Right renal cortex interstitium (tissue), 3 donors: ENCODE results near the gene GRID1. TPM values are rescaled to one million over a fixed set of nuclear protein-coding genes. Genes with fewer than 3 reads are reported as not detected.

Experiments
- DNase-seq, 3 donors: peaks; one replicate each; pipeline ENCODE4 v3.0.0-alpha.2; 2013; ENCODE audit warnings: low read depth in 3 of 3, low spot score in 2 of 3
- polyA plus RNA-seq, 3 donors: library from polyadenylated mRNA; unstranded; fragments of 120-200 nt; gene quantifications; one replicate each; pipeline ENCODE4 v1.2.1, GENCODE V29; 2013; ENCODE audit not compliant: insufficient read length in 3 of 3

GRID1 gene
- polyA plus RNA-seq, 3 donors = 1.6 to 1.8 (median 1.7) TPM

- DNase-seq = no peak
These were observed 746.8 kb downstream of the GRID1 start for GRCh38 chr10:85619832-85620231.

GRCh38 chr10:85618841-85619240, 747.8 kb downstream of the GRID1 start:
- DNase-seq = no peak

DNA sequence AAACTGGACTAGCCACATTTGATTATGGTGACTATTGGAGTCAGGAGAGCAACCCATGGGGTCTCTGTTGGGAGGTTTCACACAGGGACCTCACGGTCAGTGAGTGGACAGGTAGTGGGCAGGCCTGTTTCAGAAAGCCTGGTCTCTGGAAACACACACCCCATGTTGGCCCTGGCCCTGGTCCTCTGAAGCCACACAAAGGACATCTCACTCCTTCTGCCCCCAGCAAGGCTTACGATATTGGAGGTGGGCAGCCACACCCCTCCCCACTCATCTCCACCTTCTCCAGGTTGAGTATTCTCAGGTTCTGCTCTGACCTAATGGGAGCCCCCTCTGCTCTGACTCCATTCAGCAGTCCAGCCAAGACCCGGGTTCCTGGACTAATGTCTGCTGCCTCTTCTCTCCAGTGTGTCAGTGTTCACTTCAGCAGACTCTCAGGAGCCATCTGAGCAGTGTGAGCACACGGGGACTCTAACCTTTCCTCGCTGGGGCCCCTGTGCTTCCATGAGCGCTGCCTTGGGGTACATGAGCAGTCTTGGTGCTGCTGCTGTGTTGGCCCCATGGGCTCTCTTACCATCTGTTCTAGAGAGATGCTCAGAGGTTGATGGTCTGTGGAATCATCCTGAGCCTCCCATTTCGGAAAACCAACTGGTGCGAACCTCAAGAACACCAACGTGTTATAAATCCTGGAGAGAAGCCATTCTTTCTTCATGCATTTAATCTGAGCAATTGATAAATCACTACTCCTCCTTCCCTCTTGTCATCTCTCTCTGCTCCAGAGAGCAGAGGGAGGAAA, 748.6 kb downstream of the GRID1 start:
- no peak for DNase-seq

DNA sequence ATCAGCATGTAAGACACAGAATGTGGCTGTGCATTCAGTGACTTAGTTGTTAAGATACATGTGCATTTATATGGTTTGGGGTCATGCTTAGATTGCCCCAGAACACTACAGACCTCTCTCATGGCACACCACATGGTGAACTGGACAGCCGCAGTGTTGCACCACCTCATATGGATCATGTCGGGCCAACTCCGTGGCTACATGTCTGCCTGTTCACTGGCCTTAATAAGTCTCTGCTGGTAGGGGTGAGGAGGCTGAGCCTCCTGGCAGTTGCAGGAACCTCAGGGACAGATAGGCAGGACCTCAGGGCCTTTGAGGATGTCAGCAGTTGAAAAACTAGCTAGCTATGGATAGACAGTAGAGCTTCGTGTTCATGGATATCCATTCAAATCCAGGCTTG, 751.0 kb downstream of the GRID1 start:
- DNase-seq = no peak

DNA sequence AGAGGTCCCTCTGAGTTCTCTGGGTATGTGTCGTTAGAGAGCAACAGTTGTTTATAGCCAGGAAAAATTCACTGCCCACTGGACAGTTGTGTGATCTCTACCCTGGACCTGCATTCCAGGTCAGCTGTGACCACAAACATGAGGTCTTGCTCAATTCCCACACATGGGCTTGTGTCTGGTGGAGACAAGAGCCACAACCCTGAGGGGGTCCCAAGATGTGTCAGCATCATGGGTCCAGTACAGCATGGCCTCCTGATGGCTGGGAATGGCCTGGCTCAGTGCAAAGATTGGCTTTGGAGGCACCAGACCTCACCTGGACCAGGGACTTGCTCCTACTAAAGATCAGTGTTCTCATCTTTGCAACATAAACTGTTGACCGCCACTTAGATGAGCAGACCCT, 751.6 kb downstream of the GRID1 start:
- no peak for DNase-seq

DNA sequence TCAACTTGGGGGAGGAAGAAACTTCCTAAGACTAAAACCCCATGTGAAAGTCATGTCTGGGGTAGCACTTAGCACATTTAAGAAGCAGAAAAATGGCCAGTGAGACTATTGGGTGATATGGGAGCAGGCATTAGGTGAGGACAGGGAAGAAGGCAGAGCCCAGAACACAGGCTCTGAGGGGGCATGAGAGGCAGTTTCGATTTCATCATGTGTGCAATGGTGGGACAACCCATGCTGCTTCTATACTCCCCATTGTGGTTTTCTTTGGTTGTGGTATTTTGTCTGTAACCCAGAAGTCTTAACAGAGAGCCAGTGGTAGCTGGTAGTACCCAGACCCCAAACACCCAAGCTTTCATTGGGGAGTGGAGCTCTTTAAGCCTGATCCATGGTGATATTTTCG, 752.0 kb downstream of the GRID1 start:
- DNase-seq = no peak

DNA sequence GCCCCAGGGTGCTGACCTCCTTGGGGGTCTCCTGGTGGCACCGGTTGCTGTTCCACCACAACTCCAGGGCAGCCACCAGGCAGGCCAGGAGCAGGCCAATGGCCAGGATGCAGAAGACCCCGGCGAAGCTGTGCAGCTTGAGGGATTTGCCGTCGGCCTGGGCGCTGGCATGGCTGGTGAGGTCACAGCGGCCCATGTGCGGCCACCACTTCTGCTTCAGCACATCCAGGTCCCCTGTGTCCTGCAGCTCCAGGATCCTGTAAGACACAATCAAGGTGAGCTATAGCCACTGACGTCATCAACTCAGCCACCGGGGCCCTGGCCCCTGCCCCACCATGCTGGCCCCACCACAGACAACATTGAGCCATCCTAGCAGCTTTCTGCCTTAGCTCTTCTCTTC, 753.2 kb downstream of the GRID1 start:
- DNase-seq = no peak

GRCh38 chr10:85612833-85613232, 753.8 kb downstream of the GRID1 start:
- DNase-seq = no peak

DNA sequence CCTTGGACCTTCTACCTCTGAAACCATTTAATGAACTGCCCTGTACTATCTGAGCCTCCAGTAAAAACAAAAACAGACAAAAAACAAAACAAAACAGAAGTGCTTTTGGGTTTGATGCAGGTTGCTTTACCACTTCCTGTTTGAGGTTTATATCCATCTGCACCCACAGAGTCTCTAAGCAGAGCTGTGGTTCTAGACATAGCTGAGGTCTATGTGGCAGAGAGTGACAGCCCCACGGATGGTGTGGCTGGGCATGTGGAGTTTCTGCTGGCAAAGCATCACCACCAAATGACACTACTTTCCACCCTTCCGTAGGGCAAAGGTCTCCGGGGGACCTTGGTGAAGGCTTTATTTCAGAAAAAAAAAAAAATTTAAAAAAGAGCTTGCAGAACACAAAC, 754.2 kb downstream of the GRID1 start:
- no peak for DNase-seq

DNA sequence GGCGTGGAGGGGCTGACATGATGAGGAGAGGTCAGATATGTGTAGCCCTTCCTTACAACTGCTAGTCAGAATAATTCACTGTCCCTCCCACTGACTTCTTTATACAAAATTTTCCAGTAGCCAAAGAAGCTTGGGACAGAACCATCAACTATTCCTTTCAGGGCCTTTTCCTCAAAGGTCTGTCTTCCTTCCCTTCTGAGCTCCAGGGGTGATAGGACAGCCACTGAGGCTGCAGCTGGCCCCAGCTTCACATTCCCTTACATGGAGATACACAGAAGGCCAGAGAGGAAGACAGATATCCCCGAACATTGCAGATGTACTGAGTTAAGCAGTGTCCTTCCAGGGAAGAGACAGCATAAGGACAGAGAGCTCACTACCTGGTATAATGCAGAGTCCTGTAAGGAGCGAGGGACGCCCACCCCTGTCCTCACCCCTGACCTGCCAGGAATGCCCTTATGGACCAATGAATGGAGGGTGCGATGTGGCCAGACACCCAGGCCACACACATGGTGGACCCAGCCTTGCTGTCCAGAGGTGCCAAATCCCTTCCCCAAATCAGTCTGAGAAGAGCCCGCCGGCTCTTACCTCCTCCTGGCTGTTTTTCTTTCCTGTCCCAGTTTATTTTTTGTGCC, 754.7 kb downstream of the GRID1 start:
- DNase-seq = no peak

GRCh38 chr10:85611093-85611740, 755.4 kb downstream of the GRID1 start:
- no peak for DNase-seq

GRCh38 chr10:85610381-85611092, 756.1 kb downstream of the GRID1 start:
- DNase-seq = no peak

DNA sequence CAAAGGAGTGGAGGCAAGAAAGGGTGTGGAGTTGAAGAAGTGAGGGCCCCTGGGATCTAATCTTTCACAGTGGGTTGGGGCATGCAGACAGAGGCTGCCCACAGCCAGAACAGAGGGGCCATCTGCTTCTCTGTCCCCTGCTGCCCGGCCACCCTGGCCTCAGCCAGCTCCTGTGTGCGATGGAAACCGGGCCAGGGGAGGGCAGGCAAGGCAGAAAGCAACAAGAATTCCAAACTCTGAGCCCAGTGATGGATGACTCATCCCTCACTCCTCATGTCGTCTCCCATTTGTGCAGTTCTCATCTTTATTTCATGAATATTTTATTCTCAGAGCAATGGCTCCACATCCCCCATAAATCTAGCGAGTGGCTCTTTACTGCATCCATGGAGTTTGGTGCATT, 757.1 kb downstream of the GRID1 start:
- no peak for DNase-seq

DNA sequence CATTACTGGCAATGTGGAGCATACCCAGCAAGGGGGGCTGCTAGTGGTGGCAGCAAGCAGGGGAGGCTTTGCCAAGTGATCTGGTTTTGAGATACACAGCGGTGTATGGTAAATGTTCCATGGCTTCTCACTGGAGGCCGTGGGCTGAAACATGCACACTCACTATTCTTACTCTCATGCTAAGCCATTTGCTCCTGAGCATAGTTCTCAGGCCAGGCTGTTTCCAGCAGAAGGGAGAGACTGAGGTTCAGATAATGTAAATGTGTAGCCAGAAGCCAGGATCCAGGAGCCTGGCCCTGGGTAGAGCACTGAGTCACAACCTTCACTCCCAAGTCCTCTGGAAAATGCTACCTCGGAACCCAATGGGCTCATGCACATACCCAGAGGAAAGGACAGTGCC, 757.9 kb downstream of the GRID1 start:
- DNase-seq = no peak

DNA sequence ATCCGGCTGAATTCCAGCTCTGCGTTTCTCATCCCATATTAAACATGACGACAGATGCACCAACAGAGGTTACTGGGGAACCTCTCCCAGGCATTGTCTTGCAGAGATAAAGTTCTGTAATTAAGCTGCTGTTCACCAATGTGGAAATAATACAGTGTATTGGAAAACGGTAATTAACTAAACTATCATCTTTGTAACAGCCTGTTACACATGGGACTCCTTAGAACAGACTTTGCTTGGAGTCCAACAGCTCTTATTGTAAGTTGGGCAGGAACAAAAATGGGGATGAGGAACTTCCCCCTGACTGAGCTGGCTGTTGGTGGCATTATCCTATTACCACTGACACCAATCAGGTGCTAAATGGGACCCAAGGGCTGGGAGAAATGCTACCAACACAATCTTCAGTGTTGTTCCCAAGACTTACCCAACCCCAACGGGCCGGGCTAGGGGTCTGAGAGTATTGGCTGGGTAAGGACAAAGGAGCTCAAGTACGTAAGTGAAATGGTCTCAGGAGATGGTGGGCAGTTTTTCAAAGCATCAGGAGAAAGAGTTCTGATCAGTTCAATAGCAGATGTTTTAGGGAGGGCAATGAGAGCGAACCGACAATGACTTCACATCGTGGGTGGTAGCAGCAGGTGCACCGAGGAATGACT, 759.4 kb downstream of the GRID1 start:
- no peak for DNase-seq

GRCh38 chr10:85606401-85606800, 760.2 kb downstream of the GRID1 start:
- no peak for DNase-seq

DNA sequence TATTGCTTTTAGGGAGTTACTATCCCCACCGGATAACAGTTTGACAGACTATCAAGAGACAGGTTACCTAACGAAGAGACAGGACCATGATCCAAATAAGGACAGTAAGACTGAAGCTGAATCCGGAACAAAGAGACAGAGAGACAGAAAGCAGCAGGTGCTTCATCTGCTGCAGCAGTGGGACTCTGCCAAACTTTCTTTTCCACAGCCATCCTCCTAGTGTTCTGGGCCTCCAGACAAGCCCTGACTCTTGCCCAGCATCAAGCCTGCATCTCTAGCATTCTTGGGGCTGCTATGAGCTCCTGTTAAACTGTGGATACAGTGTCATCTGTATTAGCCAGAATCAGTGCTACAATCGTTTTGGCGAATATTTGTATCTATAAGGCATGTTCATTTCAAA, 761.7 kb downstream of the GRID1 start:
- DNase-seq = no peak

GRCh38 chr10:85604136-85604725, 762.4 kb downstream of the GRID1 start:
- DNase-seq = no peak

- DNase-seq = no peak
These were observed 763.2 kb downstream of the GRID1 start for GRCh38 chr10:85603151-85603940.

GRCh38 chr10:85602713-85603112, 763.9 kb downstream of the GRID1 start:
- no peak for DNase-seq
